Chondrocyte (in vitro differentiated cells): ENCODE results near the gene GADD45G. TPM values are rescaled to one million over a fixed set of nuclear protein-coding genes. Genes with fewer than 3 reads are reported as not detected.

Experiments used
- DNase-seq: peaks from one replicate; pipeline ENCODE4 v3.0.0; 2021; ENCODE audit warnings: mixed read lengths, low spot score
- H3K27ac Mint-ChIP-seq: one replicate; pipeline ENCODE4 v1.8.0; 2021; ENCODE audit warnings: mild to moderate bottlenecking, moderate library complexity, mixed read lengths; ENCODE audit not compliant: unreplicated experiment
- H3K27me3 Mint-ChIP-seq: 2 replicates; pipeline ENCODE4 v1.8.0; 2021; ENCODE audit warnings: low read depth, mixed read lengths
- H3K36me3 Mint-ChIP-seq: 2 replicates; pipeline ENCODE4 v1.8.0; 2021; ENCODE audit warnings: low read depth, mixed read lengths
- H3K4me1 Mint-ChIP-seq: 2 replicates; pipeline ENCODE4 v1.8.0; 2021; ENCODE audit warnings: low read depth, mild to moderate bottlenecking, mixed read lengths
- H3K4me3 Mint-ChIP-seq: one replicate; pipeline ENCODE4 v1.8.0; 2021; ENCODE audit warnings: mild to moderate bottlenecking, moderate library complexity, mixed read lengths; ENCODE audit not compliant: unreplicated experiment
- H3K9me3 Mint-ChIP-seq: 2 replicates; pipeline ENCODE4 v1.8.0; 2021; ENCODE audit warnings: low read depth, mixed read lengths
- total RNA-seq: library from RNA; stranded (reverse); gene quantifications from 3 replicates; pipeline ENCODE4 v1.2.1, GENCODE V29; 2021
- TF ChIP-seq, protein P1 (sequence below): fragments of 200-600 bp; sonication (generic); IDR thresholded peaks from 2 replicates; pipeline ENCODE4 v1.5.0; 2021; ENCODE audit warnings: antibody characterized with exemption, mild to moderate bottlenecking, moderate library complexity

The GADD45G gene
- total RNA-seq, 1 donor from 2014 or later = 4.6 TPM

DNA sequence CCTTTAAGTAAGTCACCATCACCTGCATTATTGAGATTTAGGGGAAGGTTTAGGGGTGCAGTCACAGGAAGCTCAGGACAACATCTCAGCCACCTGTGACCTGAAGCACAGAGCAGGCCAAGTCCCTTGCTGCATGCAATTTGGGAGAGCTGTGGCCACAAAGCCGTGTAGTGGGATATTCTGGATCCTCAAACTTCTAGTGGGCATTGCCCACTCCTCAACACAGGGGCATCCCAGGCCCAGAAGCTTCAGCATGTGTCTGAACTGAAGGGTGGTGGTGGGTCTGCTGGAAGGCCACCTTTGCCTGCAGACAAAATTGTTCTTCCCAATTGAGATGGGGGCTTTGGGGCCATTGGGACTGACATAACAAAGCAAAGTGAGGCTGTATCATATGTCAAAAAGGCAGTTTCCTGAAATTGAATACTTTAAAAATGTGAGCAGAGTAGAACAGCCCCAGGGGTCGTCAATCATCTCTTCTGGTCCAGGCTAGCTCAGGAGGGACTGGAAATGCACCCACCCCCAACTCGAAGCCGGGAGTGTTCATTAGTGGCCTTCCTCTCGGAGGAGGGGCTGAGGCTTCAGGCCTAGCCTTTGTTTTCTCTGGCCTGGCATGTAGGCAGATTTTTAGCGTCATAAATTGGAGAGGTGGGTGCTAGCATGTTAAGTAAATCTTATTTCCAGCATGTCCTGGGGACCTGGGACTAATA, 2.8 kb upstream of the GADD45G start:
- H3K36me3 Mint-ChIP-seq = no peaks in the 10 kb centered on the region
- no peak overlapping the region for H3K4me3 Mint-ChIP-seq
- TF ChIP-seq, protein P1, sequence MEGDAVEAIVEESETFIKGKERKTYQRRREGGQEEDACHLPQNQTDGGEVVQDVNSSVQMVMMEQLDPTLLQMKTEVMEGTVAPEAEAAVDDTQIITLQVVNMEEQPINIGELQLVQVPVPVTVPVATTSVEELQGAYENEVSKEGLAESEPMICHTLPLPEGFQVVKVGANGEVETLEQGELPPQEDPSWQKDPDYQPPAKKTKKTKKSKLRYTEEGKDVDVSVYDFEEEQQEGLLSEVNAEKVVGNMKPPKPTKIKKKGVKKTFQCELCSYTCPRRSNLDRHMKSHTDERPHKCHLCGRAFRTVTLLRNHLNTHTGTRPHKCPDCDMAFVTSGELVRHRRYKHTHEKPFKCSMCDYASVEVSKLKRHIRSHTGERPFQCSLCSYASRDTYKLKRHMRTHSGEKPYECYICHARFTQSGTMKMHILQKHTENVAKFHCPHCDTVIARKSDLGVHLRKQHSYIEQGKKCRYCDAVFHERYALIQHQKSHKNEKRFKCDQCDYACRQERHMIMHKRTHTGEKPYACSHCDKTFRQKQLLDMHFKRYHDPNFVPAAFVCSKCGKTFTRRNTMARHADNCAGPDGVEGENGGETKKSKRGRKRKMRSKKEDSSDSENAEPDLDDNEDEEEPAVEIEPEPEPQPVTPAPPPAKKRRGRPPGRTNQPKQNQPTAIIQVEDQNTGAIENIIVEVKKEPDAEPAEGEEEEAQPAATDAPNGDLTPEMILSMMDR = no peak
- H3K27me3 Mint-ChIP-seq = peaks cover 28% of the 10 kb centered on the region
- H3K9me3 Mint-ChIP-seq = no peaks in the 10 kb centered on the region
- no peak for DNase-seq
- no peak overlapping the region for H3K27ac Mint-ChIP-seq
- H3K4me1 Mint-ChIP-seq = peaks cover 33% of the 10 kb centered on the region

- H3K27ac Mint-ChIP-seq = no peak overlapping the region
- H3K27me3 Mint-ChIP-seq = peaks cover 27% of the 10 kb centered on the region
- peak; percentile 72 for DNase-seq
- no peaks in the 10 kb centered on the region for H3K36me3 Mint-ChIP-seq
- no peaks in the 10 kb centered on the region for H3K9me3 Mint-ChIP-seq
- peaks cover 37% of the 10 kb centered on the region for H3K4me1 Mint-ChIP-seq
- peak overlapping the region; percentile 65 for H3K4me3 Mint-ChIP-seq
- TF ChIP-seq, protein P1 = peak; percentile 87
Observed at GRCh38 chr9:89602978-89603766, 1.6 kb upstream of the GADD45G start.

- H3K4me3 Mint-ChIP-seq = peak overlapping the region; percentile 84
- peak; percentile 77 for DNase-seq
- no peaks in the 10 kb centered on the region for H3K36me3 Mint-ChIP-seq
Observed at GRCh38 chr9:89603767-89604665, 796 bp upstream of the GADD45G start.

GRCh38 chr9:89605465-89606048, 745 bp downstream of the GADD45G start:
- Mint-ChIP-seq H3K36me3 (no peaks in the 10 kb centered on the region), H3K9me3 (no peaks in the 10 kb centered on the region), H3K4me1 (peaks cover 37% of the 10 kb centered on the region), H3K4me3 (peak overlapping the region; percentile 84), H3K27me3 (peaks cover 13% of the 10 kb centered on the region), H3K27ac (peak overlapping the region; percentile 79)
- TF ChIP-seq, protein P1 = no peak
- no peak for DNase-seq

More at GRCh38 chr9:89603767-89604665, 796 bp upstream of the GADD45G start:
- Mint-ChIP-seq H3K27me3 (peaks cover 19% of the 10 kb centered on the region), H3K4me1 (peaks cover 37% of the 10 kb centered on the region), H3K9me3 (no peaks in the 10 kb centered on the region), H3K27ac (no peak overlapping the region)
- TF ChIP-seq, protein P1 = peak; percentile 35
